ENCODE results near the gene CEP192. TPM values are rescaled to one million over a fixed set of nuclear protein-coding genes. Genes with fewer than 3 reads are reported as not detected.

The CEP192 gene
- total RNA-seq, 2 donors from 2014 or later, result 23.7 to 24.0 TPM

GRCh38 chr18:13039806-13040205, 48.6 kb downstream of the CEP192 start:
- H3K4me1 ChIP-seq, result no peaks in the 10 kb centered on the region
- peaks cover 21% of the 10 kb centered on the region for H3K36me3 ChIP-seq

GRCh38 chr18:13043066-13043465, 51.9 kb downstream of the CEP192 start:
- no peaks in the 10 kb centered on the region for H3K27me3 ChIP-seq
- TF ChIP-seq CTCF (IDR thresholded peaks at IDR 0.05), result no peak
- no peak overlapping the region for H3K4me3 ChIP-seq
- H3K4me1 ChIP-seq, result no peaks in the 10 kb centered on the region
- no peak for DNase-seq (ENCODE audit: low spot score)
- peaks cover 19% of the 10 kb centered on the region for H3K36me3 ChIP-seq
- H3K9me3 ChIP-seq, result no peaks in the 10 kb centered on the region
- H3K27ac ChIP-seq, result no peak overlapping the region

More at GRCh38 chr18:13039806-13040205, 48.6 kb downstream of the CEP192 start:
- no peak for TF ChIP-seq CTCF (IDR thresholded peaks at IDR 0.05)
- H3K9me3 ChIP-seq, result no peaks in the 10 kb centered on the region
- no peak for DNase-seq (ENCODE audit: low spot score)
- H3K27ac ChIP-seq, result no peak overlapping the region
- H3K27me3 ChIP-seq, result no peaks in the 10 kb centered on the region
- H3K4me3 ChIP-seq, result no peak overlapping the region

- no peaks in the 10 kb centered on the region for H3K9me3 ChIP-seq
- H3K27ac ChIP-seq, result no peak overlapping the region
- no peaks in the 10 kb centered on the region for H3K4me1 ChIP-seq
- DNase-seq (ENCODE audit: low spot score), result no peak
- no peak overlapping the region for H3K4me3 ChIP-seq
- TF ChIP-seq CTCF (IDR thresholded peaks at IDR 0.05), result no peak
- no peaks in the 10 kb centered on the region for H3K27me3 ChIP-seq
- H3K36me3 ChIP-seq, result peaks cover 18% of the 10 kb centered on the region
Measured at GRCh38 chr18:13048061-13048595, 57.0 kb downstream of the CEP192 start.

GRCh38 chr18:13051159-13051558, 60.0 kb downstream of the CEP192 start:
- peaks cover 40% of the 10 kb centered on the region for H3K36me3 ChIP-seq
- no peaks in the 10 kb centered on the region for H3K27me3 ChIP-seq
- no peak for DNase-seq (ENCODE audit: low spot score)
- no peak for TF ChIP-seq CTCF (IDR thresholded peaks at IDR 0.05)
- no peak overlapping the region for H3K27ac ChIP-seq
- no peaks in the 10 kb centered on the region for H3K4me1 ChIP-seq
- no peak overlapping the region for H3K4me3 ChIP-seq
- H3K9me3 ChIP-seq, result no peaks in the 10 kb centered on the region

GRCh38 chr18:13051950-13052349, 60.8 kb downstream of the CEP192 start:
- H3K27me3 ChIP-seq, result no peaks in the 10 kb centered on the region
- H3K36me3 ChIP-seq, result peaks cover 48% of the 10 kb centered on the region
- no peak for TF ChIP-seq CTCF (IDR thresholded peaks at IDR 0.05)

GRCh38 chr18:13054336-13054735, 63.2 kb downstream of the CEP192 start:
- H3K4me1 ChIP-seq, result no peaks in the 10 kb centered on the region
- TF ChIP-seq CTCF (IDR thresholded peaks at IDR 0.05), result no peak
- no peak overlapping the region for H3K27ac ChIP-seq
- H3K36me3 ChIP-seq, result peaks cover 44% of the 10 kb centered on the region
- DNase-seq (ENCODE audit: low spot score), result no peak
- no peaks in the 10 kb centered on the region for H3K27me3 ChIP-seq
- no peaks in the 10 kb centered on the region for H3K9me3 ChIP-seq
- H3K4me3 ChIP-seq, result no peak overlapping the region

More at GRCh38 chr18:13051950-13052349, 60.8 kb downstream of the CEP192 start:
- H3K9me3 ChIP-seq, result no peaks in the 10 kb centered on the region
- no peak overlapping the region for H3K4me3 ChIP-seq
- no peaks in the 10 kb centered on the region for H3K4me1 ChIP-seq
- no peak overlapping the region for H3K27ac ChIP-seq
- DNase-seq (ENCODE audit: low spot score), result no peak
